RWPE2 (cell line): ENCODE data around the gene RCBTB2.

ENCODE experiments used
- ATAC-seq: fragments of 200-7000 bp; cut with Tn5 transposase; 3 replicates; pipeline ENCODE4 v1.9.1; 2021; ENCODE audit warnings: low read depth
- DNase-seq: peaks from one replicate; pipeline ENCODE4 v3.0.0-alpha.2; 2020; ENCODE audit warnings: low spot score
- H3K27ac ChIP-seq: fragments of 450-650 bp; 2 replicates; pipeline ENCODE4 v1.5.1; 2017; ENCODE audit warnings: mild to moderate bottlenecking; ENCODE audit not compliant: poor library complexity, severe bottlenecking
- H3K27me3 ChIP-seq: fragments of 250-450 bp; sonication (Bioruptor Pico); 2 replicates; pipeline ENCODE4 v1.5.1; 2021; ENCODE audit warnings: mild to moderate bottlenecking, moderate library complexity; ENCODE audit not compliant: insufficient read depth, poor library complexity, severe bottlenecking
- H3K36me3 ChIP-seq: fragments of 250-450 bp; sonication (Bioruptor Pico); 2 replicates; pipeline ENCODE4 v1.5.1; 2020; ENCODE audit warnings: low read depth, mild to moderate bottlenecking, moderate library complexity
- H3K4me1 ChIP-seq: fragments of 250-450 bp; sonication (Bioruptor Pico); 2 replicates; pipeline ENCODE4 v1.5.1; 2021; ENCODE audit warnings: mild to moderate bottlenecking, moderate library complexity; ENCODE audit not compliant: insufficient read depth, poor library complexity, severe bottlenecking
- H3K4me3 ChIP-seq: fragments of 250-450 bp; sonication (Bioruptor Pico); 2 replicates; pipeline ENCODE4 v1.5.1; 2021; ENCODE audit warnings: mild to moderate bottlenecking, moderate library complexity; ENCODE audit not compliant: severe bottlenecking
- H3K9me3 ChIP-seq: fragments of 250-450 bp; sonication (Bioruptor Pico); 2 replicates; pipeline ENCODE4 v1.5.1; 2021; ENCODE audit warnings: mild to moderate bottlenecking, moderate library complexity; ENCODE audit not compliant: severe bottlenecking
- TF ChIP-seq, protein P1 (sequence below): fragments of 450-650 bp; IDR thresholded peaks from one replicate; pipeline ENCODE4 v1.5.1; 2017; ENCODE audit warnings: mild to moderate bottlenecking, moderate library complexity; ENCODE audit not compliant: poor library complexity, severe bottlenecking

RCBTB2 gene

DNA sequence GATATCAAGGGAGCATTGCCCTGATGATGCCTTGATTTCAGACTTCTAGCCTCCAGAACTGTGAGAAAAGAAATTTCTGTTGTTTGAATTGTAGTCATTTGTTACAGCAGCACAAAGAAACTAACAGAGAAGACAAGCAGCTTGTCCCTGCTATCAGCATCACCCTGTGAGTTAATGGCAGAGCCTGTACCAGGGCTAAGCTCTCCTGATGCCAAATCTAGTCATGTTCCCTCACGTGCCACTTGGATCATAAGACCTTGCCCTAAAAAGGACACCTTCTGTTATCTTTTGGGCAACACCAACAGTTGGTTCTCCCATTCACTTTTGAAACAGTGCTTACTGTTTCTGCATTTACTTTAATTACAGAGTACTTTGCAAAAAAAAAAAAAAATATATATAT, 14.8 kb downstream of the RCBTB2 start:
- Histone ChIP-seq H3K4me1 (no peaks in the 10 kb centered on the region), H3K36me3 (no peaks in the 10 kb centered on the region), H3K27me3 (no peaks in the 10 kb centered on the region), H3K27ac (no peak overlapping the region), H3K9me3 (no peaks in the 10 kb centered on the region), H3K4me3 (no peak overlapping the region)
- TF ChIP-seq, protein P1, sequence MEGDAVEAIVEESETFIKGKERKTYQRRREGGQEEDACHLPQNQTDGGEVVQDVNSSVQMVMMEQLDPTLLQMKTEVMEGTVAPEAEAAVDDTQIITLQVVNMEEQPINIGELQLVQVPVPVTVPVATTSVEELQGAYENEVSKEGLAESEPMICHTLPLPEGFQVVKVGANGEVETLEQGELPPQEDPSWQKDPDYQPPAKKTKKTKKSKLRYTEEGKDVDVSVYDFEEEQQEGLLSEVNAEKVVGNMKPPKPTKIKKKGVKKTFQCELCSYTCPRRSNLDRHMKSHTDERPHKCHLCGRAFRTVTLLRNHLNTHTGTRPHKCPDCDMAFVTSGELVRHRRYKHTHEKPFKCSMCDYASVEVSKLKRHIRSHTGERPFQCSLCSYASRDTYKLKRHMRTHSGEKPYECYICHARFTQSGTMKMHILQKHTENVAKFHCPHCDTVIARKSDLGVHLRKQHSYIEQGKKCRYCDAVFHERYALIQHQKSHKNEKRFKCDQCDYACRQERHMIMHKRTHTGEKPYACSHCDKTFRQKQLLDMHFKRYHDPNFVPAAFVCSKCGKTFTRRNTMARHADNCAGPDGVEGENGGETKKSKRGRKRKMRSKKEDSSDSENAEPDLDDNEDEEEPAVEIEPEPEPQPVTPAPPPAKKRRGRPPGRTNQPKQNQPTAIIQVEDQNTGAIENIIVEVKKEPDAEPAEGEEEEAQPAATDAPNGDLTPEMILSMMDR: no peak
- no peak for DNase-seq
- ATAC-seq: no peak

DNA sequence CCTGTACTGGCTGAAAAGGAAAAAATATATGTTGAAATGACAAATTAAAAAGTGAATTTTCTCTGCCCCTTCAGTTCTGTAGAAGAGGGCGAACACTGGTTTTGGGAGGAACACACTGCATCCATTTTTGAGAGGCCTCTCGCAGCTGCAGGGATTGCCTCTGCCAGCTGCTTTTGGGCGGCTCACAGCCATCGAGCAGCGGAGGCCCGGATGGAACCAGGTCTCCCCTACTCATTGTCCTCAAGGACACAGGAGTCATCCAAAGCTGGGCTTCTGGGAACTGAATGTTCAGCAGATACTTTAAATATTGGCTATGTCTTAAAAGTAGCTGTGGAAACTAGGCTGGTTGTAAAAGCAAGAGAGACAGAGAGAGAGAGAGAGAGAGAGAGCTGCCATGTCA, 17.1 kb downstream of the RCBTB2 start:
- H3K27me3 ChIP-seq: no peaks in the 10 kb centered on the region
- H3K4me3 ChIP-seq: no peak overlapping the region
- no peaks in the 10 kb centered on the region for H3K36me3 ChIP-seq
- no peak for ATAC-seq
- DNase-seq: no peak
- no peaks in the 10 kb centered on the region for H3K4me1 ChIP-seq
- no peak overlapping the region for H3K27ac ChIP-seq
- H3K9me3 ChIP-seq: no peaks in the 10 kb centered on the region
- TF ChIP-seq, protein P1: no peak

DNA sequence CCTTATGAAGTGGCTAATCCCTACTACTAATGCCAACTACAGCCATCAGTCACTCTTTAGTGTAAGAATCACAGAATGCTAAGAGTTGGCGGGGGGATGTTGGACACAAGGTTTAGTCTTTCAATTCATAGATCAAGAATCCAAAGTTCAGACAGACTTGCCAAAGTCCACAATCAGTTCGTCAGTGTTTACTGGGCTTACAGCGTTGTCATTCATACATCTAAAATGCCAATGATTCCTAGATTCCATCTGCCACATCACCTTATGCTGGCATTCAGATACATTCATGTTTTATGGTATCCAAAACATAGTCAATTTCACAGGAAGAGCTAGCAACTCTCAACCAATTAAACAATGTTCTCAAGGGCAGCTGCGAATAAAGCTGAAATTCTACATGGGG, 18.1 kb downstream of the RCBTB2 start:
- Histone ChIP-seq H3K4me1 (no peaks in the 10 kb centered on the region), H3K9me3 (no peaks in the 10 kb centered on the region), H3K4me3 (no peak overlapping the region), H3K36me3 (no peaks in the 10 kb centered on the region), H3K27me3 (no peaks in the 10 kb centered on the region), H3K27ac (no peak overlapping the region)
- ATAC-seq (no peak), DNase-seq (no peak)
- TF ChIP-seq, protein P1: no peak

DNA sequence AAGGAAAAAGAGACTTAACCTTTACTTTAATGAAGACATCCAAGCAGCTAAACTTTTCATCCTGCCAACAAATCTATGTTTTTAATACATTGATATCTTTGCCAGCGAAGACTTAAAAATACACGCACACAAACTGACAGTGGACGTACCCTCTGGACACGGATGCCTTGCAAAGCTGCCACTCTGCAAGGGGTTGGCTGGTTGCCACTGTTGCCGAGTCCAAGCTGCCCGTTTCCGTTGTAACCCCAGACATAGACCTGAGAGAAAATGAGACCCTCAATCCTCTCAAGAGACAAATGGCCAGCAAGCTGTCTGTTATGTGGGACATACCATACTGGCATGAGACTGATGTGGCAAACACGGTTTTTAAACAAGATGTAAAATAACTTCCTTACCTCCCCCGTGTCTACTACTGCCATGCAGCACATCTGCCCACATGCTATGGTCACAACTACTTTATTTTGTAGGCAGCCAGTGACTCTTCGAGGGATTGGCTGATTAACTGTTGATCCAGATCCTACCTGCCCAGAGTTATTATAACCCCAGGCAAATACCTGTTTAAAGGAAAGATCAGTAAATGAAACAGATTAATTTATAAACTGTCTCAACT, 21.2 kb downstream of the RCBTB2 start:
- TF ChIP-seq, protein P1: no peak
- no peak for ATAC-seq
- no peaks in the 10 kb centered on the region for H3K36me3 ChIP-seq

DNA sequence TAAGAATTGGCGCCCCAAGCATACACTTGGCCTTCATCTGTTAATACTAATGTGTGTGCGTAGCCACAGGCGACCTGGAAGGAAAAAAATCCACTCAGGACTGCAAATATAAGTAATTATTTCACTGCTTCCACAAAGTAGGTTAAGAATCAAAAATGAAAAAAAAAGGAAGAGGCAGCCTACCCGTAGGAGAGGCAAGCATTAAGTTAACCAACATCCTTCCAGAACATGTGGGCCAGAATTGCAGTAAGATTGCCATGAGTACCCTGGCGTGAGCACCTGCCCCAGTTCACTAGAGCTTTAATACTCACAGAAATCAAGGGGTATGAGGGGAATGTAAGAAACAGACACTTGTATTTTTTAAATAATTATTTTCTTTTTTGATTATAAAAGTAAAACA, 22.2 kb downstream of the RCBTB2 start:
- H3K27me3 ChIP-seq: no peaks in the 10 kb centered on the region
- H3K4me1 ChIP-seq: peaks cover 15% of the 10 kb centered on the region
- no peaks in the 10 kb centered on the region for H3K9me3 ChIP-seq
- H3K4me3 ChIP-seq: no peak overlapping the region
- no peaks in the 10 kb centered on the region for H3K36me3 ChIP-seq
- TF ChIP-seq, protein P1: no peak
- H3K27ac ChIP-seq: no peak overlapping the region
- DNase-seq (no peak), ATAC-seq (no peak)

More for the DNA sequence above, 21.2 kb downstream of the RCBTB2 start:
- Histone ChIP-seq H3K4me1 (peaks cover 15% of the 10 kb centered on the region), H3K27ac (no peak overlapping the region), H3K9me3 (no peaks in the 10 kb centered on the region), H3K4me3 (no peak overlapping the region), H3K27me3 (no peaks in the 10 kb centered on the region)
- DNase-seq: no peak
